DND-41 (cell line): ENCODE results near the gene CALN1.
"Not testable (repeated sequence)": the region's sequence is repeated elsewhere in the genome, so short reads cannot be mapped to it uniquely, and the experiment has no call there.

Source experiments
- ATAC-seq: fragments of 200-7000 bp; cut with Tn5 transposase; 3 replicates; pipeline ENCODE4 v1.9.1; 2021; ENCODE audit warnings: low read depth; ENCODE audit not compliant: insufficient read depth
- DNase-seq: peaks from one replicate; pipeline ENCODE4 v3.0.0-alpha.2; 2020
- H2AFZ ChIP-seq: 2 replicates; pipeline ENCODE4 v1.6.0; 2012; ENCODE audit warnings: low read depth, low read length
- H3K27ac ChIP-seq: 2 replicates; pipeline ENCODE4 v1.5.1; 2012; ENCODE audit warnings: low read length, inconsistent platforms
- H3K27me3 ChIP-seq: fragments of 200-600 bp; sonication (generic); 2 replicates; pipeline ENCODE4 v1.6.0; 2012; ENCODE audit warnings: low read length, mild to moderate bottlenecking, inconsistent platforms; ENCODE audit not compliant: insufficient read depth, poor library complexity
- H3K36me3 ChIP-seq: 2 replicates; pipeline ENCODE4 v1.5.1; 2012; ENCODE audit warnings: low read length, inconsistent platforms; ENCODE audit not compliant: insufficient read depth
- H3K4me1 ChIP-seq: 2 replicates; pipeline ENCODE4 v1.5.1; 2012; ENCODE audit warnings: mild to moderate bottlenecking, low read length; ENCODE audit not compliant: insufficient read depth
- H3K4me2 ChIP-seq: 2 replicates; pipeline ENCODE4 v1.6.0; 2012; ENCODE audit warnings: mild to moderate bottlenecking, moderate library complexity, low read length, inconsistent platforms; ENCODE audit not compliant: insufficient read depth
- H3K4me3 ChIP-seq, 2 experiments: fragments of 200-600 bp in 1 of 2; shearing (Covaris generic) in 1 of 2; 2 replicates each; pipeline ENCODE4 v1.5.1; 2012 to 2016; ENCODE audit warnings: inconsistent platforms in 2 of 2, low read length in 2 of 2, mild to moderate bottlenecking in 2 of 2, low read depth in 1 of 2, moderate library complexity in 1 of 2
- H3K79me2 ChIP-seq: 2 replicates; pipeline ENCODE4 v1.6.0; 2012; ENCODE audit warnings: low read length, inconsistent platforms; ENCODE audit not compliant: insufficient read depth
- H3K9ac ChIP-seq: 2 replicates; pipeline ENCODE4 v1.6.0; 2012; ENCODE audit warnings: low read depth, mild to moderate bottlenecking, inconsistent platforms, low read length, moderate library complexity
- H3K9me3 ChIP-seq: 2 replicates; pipeline ENCODE4 v1.5.1; 2012; ENCODE audit warnings: low read length, moderate library complexity, mild to moderate bottlenecking, inconsistent platforms; ENCODE audit not compliant: insufficient read depth, severe bottlenecking
- H4K20me1 ChIP-seq: 2 replicates; pipeline ENCODE4 v1.6.0; 2012; ENCODE audit warnings: low read length; ENCODE audit not compliant: insufficient read depth
- CTCF ChIP-seq: IDR thresholded peaks from 2 replicates; pipeline ENCODE4 v1.5.1; 2012; ENCODE audit warnings: borderline replicate concordance, low read length, moderate library complexity, mild to moderate bottlenecking; ENCODE audit not compliant: poor library complexity, severe bottlenecking; ENCODE audit errors: extremely low read depth
- EZH2 ChIP-seq: IDR thresholded peaks from 3 replicates; pipeline ENCODE4 v1.6.1; 2012; ENCODE audit warnings: borderline replicate concordance, low read depth, mild to moderate bottlenecking, moderate library complexity, low read length, inconsistent platforms; ENCODE audit not compliant: severe bottlenecking

CALN1 gene

GRCh38 chr7:71828361-71828760 lies 583.8 kb downstream of the CALN1 start:
- TF ChIP-seq CTCF (no peak), EZH2 (no peak)
- Histone ChIP-seq H3K4me2 (no peak overlapping the region), H3K36me3 (no peaks in the 10 kb centered on the region)

GRCh38 chr7:71826141-71826540 lies 586.0 kb downstream of the CALN1 start:
- Histone ChIP-seq H3K36me3 (no peaks in the 10 kb centered on the region), H3K9ac (no peak overlapping the region), H2AFZ (no peak overlapping the region), H3K4me3 (no peak overlapping the region), H3K4me1 (peaks cover 4% of the 10 kb centered on the region; the same call in 1 of the 2 replicates), H3K79me2 (no peaks in the 10 kb centered on the region), H3K4me2 (no peak overlapping the region), H3K9me3 (peaks cover 2% of the 10 kb centered on the region), H3K27me3 (no peaks in the 10 kb centered on the region), H3K27ac (no peak overlapping the region), H4K20me1 (no peaks in the 10 kb centered on the region)
- ATAC-seq = peak; percentile 22; the same call in 1 of the 3 replicates
- TF ChIP-seq EZH2 (no peak), CTCF (no peak)
- DNase-seq = no peak

More at GRCh38 chr7:71828361-71828760, 583.8 kb downstream of the CALN1 start:
- Histone ChIP-seq H2AFZ (no peak overlapping the region), H3K27ac (no peak overlapping the region), H3K9me3 (peaks cover 2% of the 10 kb centered on the region), H3K4me1 (peaks cover 4% of the 10 kb centered on the region; the same call in 1 of the 2 replicates), H3K27me3 (no peaks in the 10 kb centered on the region), H3K4me3 (no peak overlapping the region), H4K20me1 (no peaks in the 10 kb centered on the region), H3K79me2 (no peaks in the 10 kb centered on the region), H3K9ac (no peak overlapping the region)
- ATAC-seq (no peak), DNase-seq (no peak)

GRCh38 chr7:71824006-71824760 lies 588.0 kb downstream of the CALN1 start:
- Histone ChIP-seq H3K27me3 (no peaks in the 10 kb centered on the region), H3K36me3 (no peaks in the 10 kb centered on the region), H2AFZ (no peak overlapping the region), H3K9ac (no peak overlapping the region), H3K4me3 (no peak overlapping the region), H3K9me3 (peaks cover 9% of the 10 kb centered on the region), H3K79me2 (no peaks in the 10 kb centered on the region), H4K20me1 (no peaks in the 10 kb centered on the region), H3K27ac (no peak overlapping the region), H3K4me1 (peaks cover 4% of the 10 kb centered on the region; the same call in 1 of the 2 replicates), H3K4me2 (no peak overlapping the region)
- DNase-seq (no peak), ATAC-seq (no peak)
- TF ChIP-seq EZH2 = no peak
- TF ChIP-seq CTCF = no peak

GRCh38 chr7:71822406-71822805 lies 589.7 kb downstream of the CALN1 start:
- H3K36me3 ChIP-seq, H3K4me2 ChIP-seq, H4K20me1 ChIP-seq, H3K27me3 ChIP-seq, H2AFZ ChIP-seq, H3K4me3 ChIP-seq, ATAC-seq, DNase-seq, H3K4me1 ChIP-seq, H3K9ac ChIP-seq, H3K9me3 ChIP-seq, H3K27ac ChIP-seq, H3K79me2 ChIP-seq: not testable (repeated sequence)
